Measurements from ENCODE around the gene PIGU.
"Not testable (repeated sequence)": the region's sequence is repeated elsewhere in the genome, so short reads cannot be mapped to it uniquely, and the experiment has no call there.

PIGU gene

DNA sequence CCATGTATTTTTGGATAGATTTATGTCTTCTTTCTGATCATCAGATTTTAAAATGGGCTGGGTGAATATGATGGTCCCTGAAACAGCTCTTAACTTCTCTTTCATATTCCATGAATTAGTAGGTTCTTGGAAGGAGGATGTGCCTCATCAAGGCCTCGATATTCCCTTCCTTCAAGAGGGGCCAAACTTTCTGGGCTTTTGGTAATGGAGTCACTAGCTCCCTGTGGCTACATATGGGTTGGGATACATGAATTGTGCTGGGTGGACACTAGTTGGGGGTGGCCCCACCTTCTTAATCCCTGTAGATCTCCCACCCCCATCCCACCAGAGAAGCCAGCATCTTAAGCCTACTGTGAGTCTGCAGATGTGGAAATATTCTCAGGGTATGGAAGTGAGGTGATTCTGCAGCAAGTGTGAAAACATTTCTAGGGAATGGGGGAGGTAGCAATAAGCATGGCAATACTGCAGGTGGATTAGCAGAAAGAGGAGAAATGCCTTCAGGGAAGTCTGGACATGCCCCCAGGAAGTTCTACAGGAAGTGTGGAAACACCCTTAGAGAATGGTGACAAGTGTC is 29.5 kb upstream of the PIGU start:
- DNase-seq: no peak

DNA sequence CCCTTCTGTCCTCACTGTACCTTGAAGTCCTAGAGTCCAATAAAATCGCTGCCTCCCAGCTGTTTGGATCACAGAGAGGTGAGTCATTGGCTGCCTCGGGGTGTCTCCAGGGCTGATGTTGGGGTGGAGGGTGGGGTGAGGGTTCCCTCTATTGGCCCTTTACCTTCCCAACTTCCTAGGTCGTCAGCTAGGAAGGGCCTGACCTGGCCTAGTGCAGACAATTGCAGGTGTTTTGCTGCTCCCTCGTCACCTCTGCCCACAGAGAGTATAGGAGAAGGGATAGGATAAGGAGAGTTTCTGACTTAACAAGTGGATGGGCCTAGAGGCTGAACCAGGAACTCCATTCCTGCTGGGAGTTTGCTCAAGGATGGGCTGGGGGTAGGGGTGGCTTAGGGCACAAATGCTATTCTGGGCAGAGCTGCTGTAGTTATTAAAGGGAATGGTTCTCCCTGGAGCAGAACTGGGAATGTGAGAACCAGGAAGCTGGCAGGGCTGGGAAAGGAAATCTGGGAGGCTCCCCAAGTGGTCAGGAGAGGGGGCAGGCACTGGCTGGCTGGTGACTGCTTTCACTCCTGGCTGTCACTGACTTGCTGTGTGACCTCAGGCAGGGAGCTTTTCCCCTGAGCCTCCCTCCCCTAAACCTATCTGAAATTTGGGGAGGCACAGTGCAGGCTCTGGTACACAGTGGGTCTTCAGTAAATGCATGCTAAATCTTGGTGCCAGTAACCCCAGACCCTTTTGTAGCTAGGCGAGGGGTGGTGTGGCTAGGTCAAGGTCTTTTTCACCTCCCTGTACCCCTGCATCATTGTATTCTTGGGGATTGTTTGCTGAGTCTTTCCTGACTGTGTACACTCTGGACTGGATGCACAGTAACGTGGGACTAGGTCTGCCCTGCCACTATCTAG is 28.8 kb upstream of the PIGU start:
- DNase-seq: peak; percentile 15

DNA sequence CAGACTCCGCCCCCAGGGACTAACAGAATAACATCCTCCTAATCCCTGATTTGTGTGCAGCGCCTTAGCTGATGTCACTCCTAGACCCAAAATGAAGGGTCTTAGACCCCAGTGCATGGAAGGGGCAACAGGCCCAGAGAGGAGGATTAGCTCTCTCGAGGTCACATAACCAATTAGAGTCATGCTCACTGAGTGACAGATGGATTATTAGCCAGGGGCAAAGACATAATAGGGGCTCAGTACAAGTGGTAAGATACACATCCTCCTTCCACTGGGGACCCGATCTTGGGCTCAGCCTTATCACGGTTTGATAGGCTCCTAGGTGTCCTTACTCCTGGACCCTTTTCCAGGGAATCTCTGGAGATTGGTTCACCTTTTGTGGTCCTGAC is 28.1 kb upstream of the PIGU start:
- no peak for DNase-seq

DNA sequence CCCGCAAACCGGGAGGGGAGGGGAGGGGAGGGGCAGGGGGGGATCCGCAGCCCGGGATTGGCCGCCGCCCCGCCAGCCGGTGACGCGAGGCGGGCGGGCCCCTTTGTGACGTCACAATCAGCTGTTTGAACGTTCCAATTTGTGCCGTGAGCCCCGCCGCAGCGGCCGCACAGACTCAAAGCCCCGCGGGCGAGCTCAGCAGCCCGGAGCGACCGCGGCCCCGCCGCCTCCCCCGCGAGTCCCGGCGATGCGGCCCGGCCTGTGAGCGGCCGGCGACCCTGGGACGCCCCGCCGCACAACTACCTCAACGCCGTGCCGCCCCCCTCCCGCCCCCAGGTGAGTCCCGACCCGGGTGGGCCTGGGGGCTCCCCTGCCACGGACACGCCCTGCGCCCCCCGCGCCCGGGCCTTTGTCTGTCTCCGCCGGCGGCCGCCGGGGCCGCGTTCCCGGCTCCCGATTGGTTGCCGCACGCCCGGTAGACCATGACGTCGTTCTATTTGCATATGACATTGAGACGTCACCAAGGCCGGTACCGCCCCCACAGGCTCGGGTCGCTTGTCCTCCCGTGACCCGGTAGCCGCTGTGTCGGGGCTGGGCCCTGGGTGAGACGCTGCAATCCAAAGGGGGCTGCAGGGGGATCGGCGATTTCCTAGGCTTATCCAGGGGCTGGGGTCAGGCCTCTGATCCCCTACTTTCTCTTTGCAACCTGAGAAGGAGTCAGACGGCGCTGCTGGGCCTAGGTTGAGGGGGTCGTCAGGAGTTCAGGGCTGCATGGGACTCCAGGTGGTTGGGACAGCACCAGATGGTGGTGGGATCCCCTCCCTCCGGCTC is 27.5 kb upstream of the PIGU start, which contains the start of gene TP53INP2:
Gene TP53INP2, plus strand, starts transcription at position 168 of the 831 bp plus-strand sequence. CDS start 4,396 bp downstream, outside the sequence.
- DNase-seq: peak; percentile 83

DNA sequence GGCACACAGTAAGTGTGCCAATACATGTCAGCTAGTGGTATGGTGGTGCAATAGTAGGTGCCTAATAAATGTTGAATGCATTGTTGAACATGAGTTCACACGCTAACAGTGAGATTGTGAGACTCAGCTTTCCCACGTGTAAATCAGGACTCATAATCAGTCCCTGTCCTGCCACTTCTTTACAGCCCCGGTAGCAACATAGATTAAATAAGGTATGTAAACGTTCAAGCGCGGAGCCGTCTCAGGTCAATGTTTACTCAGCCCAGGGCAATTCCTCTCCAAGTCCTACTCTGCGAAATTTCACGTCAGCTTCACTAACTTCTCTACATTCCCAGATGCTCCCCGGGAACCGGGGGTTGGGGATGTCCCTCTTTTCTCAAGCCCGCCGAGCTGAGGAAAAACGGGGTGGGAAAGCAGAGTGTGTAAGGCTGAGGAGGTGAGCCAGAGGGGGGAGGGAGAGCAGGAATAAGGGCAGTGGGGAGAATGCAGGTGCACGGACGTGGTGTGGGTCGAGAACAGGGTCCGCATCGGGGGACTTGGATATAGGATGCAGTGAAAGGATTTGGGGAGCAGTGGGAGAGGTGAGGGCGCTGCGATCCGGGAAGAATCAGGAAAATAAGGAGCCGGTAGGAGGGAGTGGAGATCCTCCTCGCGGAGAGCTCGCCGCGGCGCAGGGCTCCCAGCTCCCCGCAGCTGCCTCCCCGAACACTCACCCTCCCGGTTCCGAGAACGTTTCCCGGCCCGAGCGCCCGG is 26.7 kb upstream of the PIGU start:
- DNase-seq: no peak

DNA sequence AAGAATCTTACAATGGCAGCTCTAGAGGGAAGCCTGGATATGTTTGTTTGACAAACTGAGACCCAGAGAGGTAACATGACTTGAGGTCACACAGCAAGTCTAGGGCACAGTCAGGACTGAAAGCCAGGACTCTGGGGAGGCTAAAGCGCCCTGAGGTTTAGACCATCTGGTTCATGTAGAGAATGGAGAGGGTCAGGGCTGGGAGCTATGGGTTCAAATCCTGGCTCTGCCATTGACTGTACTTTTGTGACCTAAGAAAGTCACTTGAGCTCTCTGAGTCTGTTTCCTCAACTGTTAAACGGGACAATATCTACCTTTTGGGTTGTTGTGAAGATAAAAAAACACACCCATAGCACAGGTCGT is 26.1 kb upstream of the PIGU start:
- no peak for DNase-seq

DNA sequence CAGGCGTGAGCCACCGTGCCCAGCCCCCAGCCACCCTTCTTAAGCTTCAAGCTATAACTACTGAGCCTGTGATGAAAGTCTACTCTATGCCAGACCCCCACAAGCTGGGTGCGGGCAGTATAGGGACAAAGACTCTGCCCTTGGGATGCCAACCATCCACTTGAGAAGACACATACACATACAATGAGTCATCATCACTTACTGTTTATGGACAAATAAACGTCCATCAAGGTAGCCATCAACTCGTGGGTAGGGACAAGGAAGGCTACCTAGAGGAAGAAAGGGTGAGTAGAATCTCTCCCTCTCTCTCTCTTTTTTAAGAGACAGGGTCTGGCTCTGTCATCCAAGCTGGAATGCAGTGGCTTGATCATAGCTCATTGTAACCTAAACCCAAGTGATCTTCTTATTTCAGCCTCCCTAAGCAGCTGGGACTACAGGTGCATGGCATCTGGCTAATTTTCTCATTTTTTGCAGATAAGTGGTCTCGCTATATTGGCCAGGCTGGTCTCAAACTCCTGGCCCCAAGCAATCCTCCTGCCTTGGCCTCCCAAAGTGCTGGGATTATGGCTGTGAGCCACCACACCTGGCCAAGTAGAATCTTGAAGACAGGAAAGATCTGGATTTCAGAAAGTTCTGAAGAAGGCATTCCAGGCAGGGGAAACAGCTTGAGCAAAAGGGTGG is 24.7 kb upstream of the PIGU start:
- no peak for DNase-seq

DNA sequence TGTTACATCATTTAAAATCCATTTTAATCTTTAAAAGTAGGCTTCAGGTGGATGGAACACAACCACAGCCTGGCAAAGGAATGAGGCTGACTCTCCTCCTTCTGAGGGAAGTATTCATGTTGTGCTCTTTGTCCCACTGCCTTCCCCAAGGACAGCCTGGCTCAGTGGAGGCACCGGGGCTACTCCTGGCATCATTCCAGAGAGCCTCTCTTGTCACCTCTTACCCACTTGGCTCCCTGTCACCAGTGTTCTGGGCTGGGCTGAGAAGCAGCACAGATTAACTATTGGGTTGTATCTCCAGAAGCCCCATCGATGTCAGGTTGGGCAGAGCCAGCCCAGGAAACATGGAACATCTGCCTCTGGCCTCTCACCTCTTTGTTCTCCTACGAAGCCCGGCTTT is 16.5 kb upstream of the PIGU start:
- no peak for DNase-seq

DNA sequence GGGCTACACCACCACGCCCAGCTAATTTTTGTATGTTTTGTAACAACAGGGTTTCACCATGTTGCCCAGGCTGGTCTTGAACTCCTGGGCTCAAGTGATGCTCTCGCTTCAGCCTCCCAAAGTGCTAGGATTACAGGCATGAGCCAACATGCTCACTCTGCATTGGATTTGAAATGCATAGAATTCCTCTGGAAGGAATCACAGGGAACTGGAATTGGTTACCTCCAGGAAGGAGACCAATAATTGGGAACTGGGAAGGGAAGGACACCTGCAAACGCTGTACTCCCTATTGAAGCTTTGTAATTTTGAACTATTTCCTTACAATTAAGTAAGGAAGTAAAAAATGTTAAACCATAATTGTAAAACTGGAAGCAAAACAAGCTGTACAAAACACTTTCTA is 14.9 kb upstream of the PIGU start:
- no peak for DNase-seq

DNA sequence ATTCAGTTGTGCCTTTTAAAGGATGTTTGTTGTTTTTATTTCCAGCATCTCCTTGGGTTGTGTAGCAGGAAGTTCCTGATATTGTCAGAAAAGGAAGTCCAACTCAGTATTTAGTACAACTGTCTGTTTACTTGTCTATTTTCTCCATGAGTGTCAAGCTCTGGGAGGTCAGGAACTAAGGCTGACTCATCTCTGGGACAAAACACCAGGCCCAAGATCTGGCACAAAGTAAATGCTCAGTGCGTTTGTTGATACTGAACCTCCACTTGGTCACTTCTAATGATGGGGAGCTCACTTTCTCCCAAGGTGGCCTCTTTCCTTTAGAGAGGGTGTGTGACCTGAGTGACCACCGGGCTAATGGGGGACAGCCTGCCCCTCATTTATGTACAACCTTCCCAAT is 12.6 kb upstream of the PIGU start:
- no peak for DNase-seq

DNA sequence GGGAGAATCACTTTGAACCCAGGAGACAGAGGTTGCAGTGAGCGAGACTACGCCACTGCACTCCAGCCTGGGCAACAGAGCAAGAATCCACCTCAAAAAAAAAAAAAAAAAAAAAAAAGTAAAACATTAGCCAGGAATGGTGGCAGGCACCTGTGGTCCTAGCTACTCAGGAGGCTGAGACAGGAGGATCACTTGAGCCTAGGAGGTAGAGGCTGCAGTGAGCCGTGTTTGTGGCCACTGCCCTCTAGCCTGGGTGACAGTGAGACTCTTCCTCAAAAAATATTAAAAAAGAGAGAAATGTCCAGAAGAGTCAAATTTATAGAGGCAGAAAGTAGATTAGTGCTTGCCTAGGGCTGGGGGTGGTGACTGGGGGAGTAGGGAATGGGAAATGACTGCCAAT is 6.8 kb upstream of the PIGU start:
- DNase-seq: no peak

DNA sequence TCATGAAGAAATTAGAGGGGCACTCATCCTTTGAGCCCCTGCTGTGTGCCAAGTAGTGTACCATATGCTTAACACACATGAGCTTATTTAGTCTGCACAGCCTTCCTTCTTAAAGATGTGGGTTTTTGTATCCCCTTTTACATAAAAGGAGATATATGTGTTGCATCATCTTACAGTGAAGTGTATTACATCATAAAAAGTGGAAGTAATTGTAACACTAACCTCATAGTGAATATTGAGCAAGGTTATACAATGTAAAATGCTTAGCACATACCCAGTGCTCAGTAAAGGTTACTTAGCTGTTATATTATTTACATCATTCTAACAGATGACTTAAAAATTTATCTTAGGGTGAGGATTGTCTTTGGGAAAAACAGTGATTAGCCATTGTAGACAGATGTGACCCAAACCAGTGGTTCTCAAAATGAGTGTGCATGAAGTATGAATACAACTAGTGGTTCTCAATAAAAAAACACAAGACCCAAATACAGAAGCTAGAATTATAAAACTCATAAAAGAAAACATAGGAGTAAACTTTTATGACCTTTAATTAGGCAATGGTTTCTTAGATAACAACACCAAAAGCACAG is 3.8 kb upstream of the PIGU start:
- no peak for DNase-seq

DNA sequence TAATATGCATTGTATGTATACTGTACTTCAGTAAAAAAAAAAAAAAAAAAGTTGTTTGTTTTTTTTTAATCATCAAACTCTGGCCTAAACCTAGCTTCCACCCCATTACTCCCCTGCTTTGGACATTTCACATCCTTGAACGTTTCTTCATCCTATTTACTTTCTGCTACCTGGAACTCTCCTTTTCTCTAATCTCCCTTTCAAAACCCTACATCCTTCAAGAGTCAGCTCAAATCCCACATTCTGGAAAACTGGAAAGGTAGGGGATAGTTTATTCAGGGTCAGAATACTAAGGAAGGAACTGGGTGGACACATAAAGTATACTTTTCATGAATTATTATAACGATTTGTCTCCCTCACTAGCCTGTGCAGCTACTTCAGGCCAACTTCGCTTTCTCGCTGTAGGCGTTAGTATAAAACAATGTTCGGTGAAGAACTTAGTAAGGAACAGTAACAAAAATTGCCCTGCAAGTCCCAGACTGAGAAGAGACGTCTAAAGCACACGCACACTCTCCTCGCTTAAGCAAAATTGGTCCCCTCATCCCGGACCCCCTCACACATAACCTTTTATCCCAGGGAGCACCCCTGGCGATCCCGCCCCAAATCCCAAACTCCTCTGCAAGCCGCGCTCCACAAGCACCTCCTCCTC is 775 bp downstream of the PIGU start:
- DNase-seq: no peak

DNA sequence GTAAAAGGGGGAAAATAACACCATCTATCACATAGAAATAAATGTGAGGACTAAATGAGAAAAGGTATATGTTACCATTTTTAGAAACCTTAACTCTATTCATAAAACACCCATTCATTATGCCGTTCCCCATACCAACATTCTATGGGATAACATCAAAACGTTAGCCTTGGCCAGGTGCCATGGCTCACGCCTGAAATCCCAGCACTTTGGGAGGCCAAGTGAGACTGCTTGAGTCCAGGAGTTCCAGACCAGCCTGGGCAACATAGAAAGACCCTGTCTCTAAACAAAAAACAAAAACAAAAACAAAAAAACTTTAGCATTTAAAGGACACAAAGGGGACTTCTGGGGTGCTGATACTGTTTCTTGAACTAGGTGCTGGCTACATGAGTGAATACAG is 1.3 kb downstream of the PIGU start:
- no peak for DNase-seq

DNA sequence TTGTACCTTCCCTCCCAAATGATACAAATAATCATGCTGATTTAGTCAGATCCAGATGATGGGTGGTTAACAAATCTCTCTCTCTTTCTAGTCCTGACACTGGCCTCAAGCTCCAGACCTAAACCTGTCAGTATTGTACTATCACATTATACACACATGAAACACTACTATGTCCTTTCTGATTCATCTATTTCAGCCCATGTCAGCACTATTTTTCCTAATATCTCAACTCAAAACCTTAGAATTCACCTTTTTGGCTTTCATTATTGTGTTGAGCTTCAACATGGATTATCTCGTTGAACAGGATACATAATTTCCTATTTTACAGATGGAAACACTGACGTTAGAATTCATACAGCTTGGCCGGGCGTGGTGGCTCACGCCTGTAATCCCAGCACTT is 3.5 kb downstream of the PIGU start:
- DNase-seq: no peak

DNA sequence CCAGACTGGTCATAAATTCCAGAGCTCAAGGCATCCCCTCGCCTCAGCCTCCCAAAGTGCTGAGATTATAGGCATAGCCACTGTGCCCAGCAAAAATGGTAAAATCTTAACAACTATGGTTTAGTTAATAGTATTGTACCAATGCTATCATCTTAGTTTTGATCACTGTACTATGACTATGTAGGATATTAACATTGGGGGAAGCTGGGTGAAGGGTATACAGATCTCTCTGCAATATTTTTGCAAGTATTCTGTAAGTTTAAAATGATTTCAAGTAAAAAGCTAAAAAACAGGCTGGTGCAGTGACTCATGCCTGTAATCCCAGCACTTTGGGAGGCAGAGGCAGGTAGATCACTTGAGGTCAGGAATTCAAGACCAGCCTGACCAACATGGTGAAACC is 7.8 kb downstream of the PIGU start:
- DNase-seq: no peak

DNA sequence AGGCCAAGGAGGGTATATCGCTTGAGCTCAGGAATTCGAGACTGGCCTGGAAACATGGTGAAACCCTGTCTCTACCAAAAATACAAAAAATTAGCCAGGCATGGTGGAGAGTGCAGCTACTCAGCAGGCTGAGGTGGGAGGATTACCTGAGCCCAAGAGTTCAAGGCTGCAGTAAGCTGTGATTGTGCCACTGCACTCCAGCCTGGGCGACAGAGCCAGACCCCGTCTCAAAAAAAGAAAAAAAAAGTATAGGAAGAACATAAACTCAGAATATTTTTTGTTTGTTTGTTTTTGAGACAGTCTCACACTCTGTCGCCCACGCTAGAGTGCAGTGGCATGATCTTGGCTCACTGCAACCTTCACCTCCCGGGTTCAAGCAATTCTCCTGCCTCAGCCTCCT is 12.1 kb downstream of the PIGU start:
- not testable (repeated sequence) for DNase-seq

DNA sequence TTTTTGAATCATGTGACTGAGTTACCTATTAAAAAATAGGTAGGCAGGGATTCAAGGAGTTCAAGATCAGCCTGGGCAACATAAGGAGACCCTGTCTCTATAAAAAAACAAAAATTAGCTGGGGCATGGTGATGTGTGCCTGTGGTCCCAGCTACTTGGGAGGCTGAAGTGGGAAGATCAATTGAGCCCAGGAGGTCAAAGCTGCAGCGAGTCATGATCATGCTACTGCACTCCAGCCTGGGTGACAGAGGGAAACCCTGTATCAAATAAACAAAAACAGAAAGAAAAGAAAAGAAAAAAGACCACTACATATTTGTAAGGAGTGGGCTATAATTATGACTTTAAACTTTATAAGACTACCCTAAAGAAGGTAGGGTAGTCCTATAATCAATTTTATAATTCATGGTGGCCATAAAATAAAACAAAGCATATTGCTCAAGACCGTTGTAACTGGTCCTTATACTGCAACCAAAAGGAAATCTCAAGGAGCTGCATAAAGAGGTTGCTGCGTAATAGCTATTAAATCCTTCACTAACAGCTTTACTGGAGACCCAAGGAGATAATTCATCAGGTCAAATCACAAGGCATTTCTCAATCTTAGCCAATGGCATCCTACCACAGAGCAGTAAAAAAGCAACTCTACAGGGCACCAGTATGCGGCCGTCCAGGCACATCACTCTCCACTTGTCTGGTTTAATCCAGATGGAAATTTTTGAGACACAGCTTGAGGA is 13.5 kb downstream of the PIGU start:
- DNase-seq: no peak

DNA sequence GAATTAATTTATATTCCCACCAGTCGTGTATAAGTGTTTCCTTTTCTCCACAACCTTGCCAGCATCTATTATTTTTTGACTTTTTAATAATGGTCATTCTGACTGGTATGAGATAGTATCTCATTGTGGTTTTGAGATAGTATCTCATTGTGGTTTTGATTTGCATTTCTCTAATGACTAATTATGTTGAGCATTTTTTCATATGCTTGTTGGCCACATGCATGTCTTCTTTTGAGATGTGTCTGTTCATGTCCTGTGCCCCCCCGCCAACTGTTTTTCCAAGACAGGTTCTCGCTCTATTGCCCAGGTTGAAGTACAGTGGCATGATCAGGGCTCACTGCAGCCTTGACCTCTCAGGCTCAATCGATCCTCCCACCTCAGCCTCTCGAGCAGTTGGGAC is 15.1 kb downstream of the PIGU start:
- DNase-seq: not testable (repeated sequence)

DNA sequence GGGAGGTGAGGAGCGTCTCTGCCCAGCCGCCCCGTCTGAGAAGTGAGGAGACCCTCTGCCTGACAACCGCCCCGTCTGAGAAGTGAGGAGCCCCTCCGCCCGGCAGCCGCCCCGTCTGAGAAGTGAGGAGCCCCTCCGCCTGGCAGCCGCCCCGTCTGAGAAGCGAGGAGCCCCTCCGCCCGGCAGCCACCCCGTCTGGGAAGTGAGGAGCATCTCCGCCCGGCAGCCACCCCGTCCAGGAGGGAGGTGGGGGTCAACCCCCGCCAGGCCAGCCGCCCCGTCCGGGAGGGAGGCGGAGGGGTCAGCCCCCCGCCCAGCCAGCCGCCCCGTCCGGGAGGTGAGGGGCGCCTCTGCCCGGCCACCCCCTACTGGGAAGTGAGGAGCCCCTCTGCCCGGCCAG is 18.2 kb downstream of the PIGU start:
- not testable (repeated sequence) for DNase-seq

Measured in stimulated activated CD4-positive, alpha-beta T cell treated with anti-CD3 and anti-CD28 coated beads, Interleukin-1b, Interleukin-23, amount 100 ng/mL, for 48 hours (primary cell).